ENCODE measurements around the gene LAMTOR4. TPM values are rescaled to one million over a fixed set of nuclear protein-coding genes. Genes with fewer than 3 reads are reported as not detected.

Gene LAMTOR4
- total and polyA plus RNA-seq, 11 donors, result 64.6 to 160 (median 96.5) TPM

GRCh38 chr7:100126239-100126930, 22.3 kb upstream of the LAMTOR4 start:
- peaks cover 0 to 4% (median 0%) of the 10 kb centered on the region in 9 donors for H3K36me3 ChIP-seq
- WGBS, 4 donors, result 16 to 20% (median 17%) methylated on average over 29 of the region's 29 CpGs

GRCh38 chr7:100126931-100127865, 21.5 kb upstream of the LAMTOR4 start, which contains the start of gene MBLAC1:
Gene MBLAC1, plus strand, starts transcription at chr7:100126967. Its CDS starts 429 bp downstream, at chr7:100127396.
- H3K4me3 ChIP-seq, result peak within 1 kb of the TSS; percentile 74 to 99 (median 94)
- H3K4me1 ChIP-seq, result peaks cover 0 to 41% (median 18%) of the 10 kb centered on the region in 12 donors
- no peaks in the 10 kb centered on the region for H3K27me3 ChIP-seq
- no peaks in the 10 kb centered on the region for H3K9me3 ChIP-seq
- intact Hi-C loops (cut with DNase I), result loop anchor here in 8 of 10 donors (1.0 to 5.0 kb wide), 7 partner anchors 8 to 215 kb away; partner anchors contain the start of genes AP4M1 (in 2 of the 8), MCM7 (in 2 of the 8), AZGP1 (in 1 of the 8) and CNPY4 (in 1 of the 8)
- H3K36me3 ChIP-seq, result peaks cover 0 to 4% (median 0%) of the 10 kb centered on the region in 9 donors
- 0 to 2% (median 1%) methylated on average over 53 to 85 of the region's 85 CpGs for WGBS, 4 donors
- ATAC-seq, result peak; percentile 91 to 95 (median 94)
- DNase-seq, result peak; percentile 90 to 93 (median 91)
- peak within 1 kb of the TSS; percentile 88 to 99 (median 97) for H3K27ac ChIP-seq
- TF ChIP-seq CTCF (IDR thresholded peaks at IDR 0.05) (no peak), POLR2A (IDR thresholded peaks at IDR 0.05) (peak in 1 of 2 donors; percentile 28)

More at GRCh38 chr7:100126239-100126930, 22.3 kb upstream of the LAMTOR4 start:
- Histone ChIP-seq H3K27ac (peak overlapping the region; percentile 88 to 99 (median 97)), H3K4me1 (peaks cover 0 to 41% (median 18%) of the 10 kb centered on the region in 12 donors), H3K27me3 (no peaks in the 10 kb centered on the region), H3K4me3 (peak overlapping the region; percentile 74 to 99 (median 94)), H3K9me3 (no peaks in the 10 kb centered on the region)
- ATAC-seq (peak in 3 of 4 donors; percentile 32 to 43 (median 41)), DNase-seq (no peak)
- intact Hi-C loops (cut with DNase I), result loop anchor here in 8 of 10 donors (2.0 to 5.0 kb wide), 6 partner anchors 26 to 214 kb away; partner anchors contain the start of genes AP4M1 (in 2 of the 8), MCM7 (in 2 of the 8), AZGP1 (in 1 of the 8) and COPS6 (in 1 of the 8)
- TF ChIP-seq POLR2A (IDR thresholded peaks at IDR 0.05), result no peak
- TF ChIP-seq CTCF (IDR thresholded peaks at IDR 0.05), result no peak

DNA sequence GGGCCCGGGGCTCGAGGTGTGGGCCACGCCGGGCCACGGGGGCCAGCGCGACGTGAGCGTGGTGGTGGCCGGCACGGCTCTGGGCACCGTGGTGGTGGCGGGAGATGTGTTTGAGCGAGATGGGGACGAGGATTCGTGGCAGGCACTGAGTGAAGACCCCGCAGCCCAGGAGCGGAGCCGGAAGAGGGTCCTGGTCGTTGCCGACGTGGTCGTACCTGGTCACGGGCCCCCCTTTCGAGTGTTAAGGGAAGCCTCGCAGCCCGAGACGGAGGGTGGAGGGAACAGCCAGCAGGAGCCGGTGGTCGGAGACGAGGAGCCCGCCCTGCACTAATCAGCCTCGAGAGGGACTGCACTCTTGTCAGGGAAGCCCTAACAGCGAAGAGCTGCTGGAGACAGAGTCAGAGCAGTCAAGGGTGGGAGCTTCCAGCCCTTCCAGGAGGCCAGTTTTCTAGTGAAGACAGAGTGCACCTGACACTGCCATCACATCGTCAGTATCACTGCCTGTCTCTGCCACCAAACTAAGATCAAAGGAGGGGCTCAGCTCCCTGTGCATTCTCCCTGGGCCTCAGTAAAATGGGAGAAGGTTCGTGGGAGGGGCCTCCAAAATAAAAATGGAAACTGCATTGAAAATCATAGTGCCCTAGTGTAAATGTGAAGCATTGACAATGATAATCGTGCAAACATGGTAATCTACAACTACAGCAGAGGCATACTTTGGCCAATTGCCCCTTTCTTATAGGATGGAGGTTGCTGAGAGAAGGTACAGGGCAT, 20.7 kb upstream of the LAMTOR4 start:
- Histone ChIP-seq H3K4me1 (peaks cover 0 to 41% (median 18%) of the 10 kb centered on the region in 12 donors), H3K9me3 (no peaks in the 10 kb centered on the region), H3K27me3 (no peaks in the 10 kb centered on the region), H3K27ac (peak overlapping the region in 11 of 12 donors; percentile 88 to 98 (median 97)), H3K36me3 (no peaks in the 10 kb centered on the region), H3K4me3 (peak overlapping the region; percentile 74 to 99 (median 94))
- DNase-seq, result no peak
- ATAC-seq, result peak in 1 of 4 donors; percentile 1
- no peak for TF ChIP-seq POLR2A (IDR thresholded peaks at IDR 0.05)
- no peak for TF ChIP-seq CTCF (IDR thresholded peaks at IDR 0.05)
- WGBS, 4 donors, result 4 to 13% (median 6%) methylated on average over 12 to 37 of the region's 37 CpGs
- intact Hi-C loops (cut with DNase I), result loop anchor here in 8 of 10 donors (1.0 to 5.0 kb wide), 7 partner anchors 9 to 216 kb away; partner anchors contain the start of genes AP4M1 (in 2 of the 8), MCM7 (in 2 of the 8), AZGP1 (in 1 of the 8) and CNPY4 (in 1 of the 8)

Data from heart left ventricle (tissue), 16 donors.